Mammary epithelial cell (primary cell): ENCODE measurements around the gene SMYD3.

ENCODE experiments used
- EZH2 ChIP-seq: IDR thresholded peaks from 2 replicates; pipeline ENCODE4 v1.6.1; 2012; ENCODE audit warnings: low read length, inconsistent platforms, borderline replicate concordance
- TF ChIP-seq, protein P1 (sequence below), 2 donors: IDR thresholded peaks in 1 of 2; conservative IDR thresholded peaks in 1 of 2; 2 replicates each; pipeline ENCODE4 v1.5.1; 2011 to 2012; ENCODE audit warnings: inconsistent platforms in 2 of 2, low read length in 2 of 2, mild to moderate bottlenecking in 2 of 2, control low read depth in 1 of 2, low read depth in 1 of 2; ENCODE audit not compliant: insufficient read depth in 1 of 2; ENCODE audit errors: extremely low read depth in 1 of 2

GRCh38 chr1:245946905-245947304 is 560.2 kb downstream of the SMYD3 start:
- TF ChIP-seq, protein P1, sequence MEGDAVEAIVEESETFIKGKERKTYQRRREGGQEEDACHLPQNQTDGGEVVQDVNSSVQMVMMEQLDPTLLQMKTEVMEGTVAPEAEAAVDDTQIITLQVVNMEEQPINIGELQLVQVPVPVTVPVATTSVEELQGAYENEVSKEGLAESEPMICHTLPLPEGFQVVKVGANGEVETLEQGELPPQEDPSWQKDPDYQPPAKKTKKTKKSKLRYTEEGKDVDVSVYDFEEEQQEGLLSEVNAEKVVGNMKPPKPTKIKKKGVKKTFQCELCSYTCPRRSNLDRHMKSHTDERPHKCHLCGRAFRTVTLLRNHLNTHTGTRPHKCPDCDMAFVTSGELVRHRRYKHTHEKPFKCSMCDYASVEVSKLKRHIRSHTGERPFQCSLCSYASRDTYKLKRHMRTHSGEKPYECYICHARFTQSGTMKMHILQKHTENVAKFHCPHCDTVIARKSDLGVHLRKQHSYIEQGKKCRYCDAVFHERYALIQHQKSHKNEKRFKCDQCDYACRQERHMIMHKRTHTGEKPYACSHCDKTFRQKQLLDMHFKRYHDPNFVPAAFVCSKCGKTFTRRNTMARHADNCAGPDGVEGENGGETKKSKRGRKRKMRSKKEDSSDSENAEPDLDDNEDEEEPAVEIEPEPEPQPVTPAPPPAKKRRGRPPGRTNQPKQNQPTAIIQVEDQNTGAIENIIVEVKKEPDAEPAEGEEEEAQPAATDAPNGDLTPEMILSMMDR (conservative IDR thresholded peaks at IDR 0.05 in 1 of 2, IDR thresholded peaks at IDR 0.05 in 1 of 2; ENCODE audit: extremely low read depth in 1 of 2, insufficient read depth in 1 of 2, low read depth in 1 of 2, low read length in 2 of 2), result no peak
- no peak for TF ChIP-seq EZH2
